PFSK-1 (cell line): ENCODE data around the gene FAM184B.

Experiments
- POLR2AphosphoS5 ChIP-seq: IDR thresholded peaks from 2 replicates; pipeline ENCODE4 v1.6.1; 2012; ENCODE audit warnings: low read depth, mild to moderate bottlenecking, control low read depth, low read length, moderate library complexity
- TF ChIP-seq, protein P1 (sequence below), 2 experiments: IDR thresholded peaks; 2 replicates each; pipeline versions ENCODE4 v1.6.1 to v1.8.0; 2011 to 2012; ENCODE audit warnings: low read depth in 2 of 2, low read length in 2 of 2, control low read depth in 1 of 2, inconsistent platforms in 1 of 2, mild to moderate bottlenecking in 1 of 2, moderate library complexity in 1 of 2; ENCODE audit not compliant: insufficient read depth in 1 of 2

DNA sequence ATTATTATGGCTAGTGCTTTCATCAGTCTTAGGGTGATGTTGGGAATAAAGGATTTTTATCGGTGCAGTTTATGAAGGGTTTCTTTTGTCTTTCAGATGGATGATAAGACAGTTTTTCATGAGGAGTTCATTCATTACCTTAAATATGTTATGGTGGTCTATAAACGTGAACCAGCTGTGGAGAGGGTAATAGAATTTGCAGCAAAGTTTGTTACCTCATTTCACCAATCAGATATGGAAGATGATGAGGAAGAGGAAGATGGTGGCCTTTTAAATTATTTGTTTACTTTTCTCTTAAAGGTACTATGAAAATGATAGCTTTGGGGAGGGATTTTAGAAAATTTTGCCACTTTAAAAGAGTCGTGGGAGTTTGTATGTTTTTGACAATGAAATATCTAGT lies 30.7 kb upstream of the FAM184B start:
- no peak for TF ChIP-seq POLR2AphosphoS5
- TF ChIP-seq, protein P1, sequence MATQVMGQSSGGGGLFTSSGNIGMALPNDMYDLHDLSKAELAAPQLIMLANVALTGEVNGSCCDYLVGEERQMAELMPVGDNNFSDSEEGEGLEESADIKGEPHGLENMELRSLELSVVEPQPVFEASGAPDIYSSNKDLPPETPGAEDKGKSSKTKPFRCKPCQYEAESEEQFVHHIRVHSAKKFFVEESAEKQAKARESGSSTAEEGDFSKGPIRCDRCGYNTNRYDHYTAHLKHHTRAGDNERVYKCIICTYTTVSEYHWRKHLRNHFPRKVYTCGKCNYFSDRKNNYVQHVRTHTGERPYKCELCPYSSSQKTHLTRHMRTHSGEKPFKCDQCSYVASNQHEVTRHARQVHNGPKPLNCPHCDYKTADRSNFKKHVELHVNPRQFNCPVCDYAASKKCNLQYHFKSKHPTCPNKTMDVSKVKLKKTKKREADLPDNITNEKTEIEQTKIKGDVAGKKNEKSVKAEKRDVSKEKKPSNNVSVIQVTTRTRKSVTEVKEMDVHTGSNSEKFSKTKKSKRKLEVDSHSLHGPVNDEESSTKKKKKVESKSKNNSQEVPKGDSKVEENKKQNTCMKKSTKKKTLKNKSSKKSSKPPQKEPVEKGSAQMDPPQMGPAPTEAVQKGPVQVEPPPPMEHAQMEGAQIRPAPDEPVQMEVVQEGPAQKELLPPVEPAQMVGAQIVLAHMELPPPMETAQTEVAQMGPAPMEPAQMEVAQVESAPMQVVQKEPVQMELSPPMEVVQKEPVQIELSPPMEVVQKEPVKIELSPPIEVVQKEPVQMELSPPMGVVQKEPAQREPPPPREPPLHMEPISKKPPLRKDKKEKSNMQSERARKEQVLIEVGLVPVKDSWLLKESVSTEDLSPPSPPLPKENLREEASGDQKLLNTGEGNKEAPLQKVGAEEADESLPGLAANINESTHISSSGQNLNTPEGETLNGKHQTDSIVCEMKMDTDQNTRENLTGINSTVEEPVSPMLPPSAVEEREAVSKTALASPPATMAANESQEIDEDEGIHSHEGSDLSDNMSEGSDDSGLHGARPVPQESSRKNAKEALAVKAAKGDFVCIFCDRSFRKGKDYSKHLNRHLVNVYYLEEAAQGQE (IDR thresholded peaks at IDR 0.05; ENCODE audit: insufficient read depth in 1 of 2, low read depth in 2 of 2, low read length in 2 of 2) = no peak
